PC-9 (cell line): ENCODE results near the gene LSG1. TPM values are rescaled to one million over a fixed set of nuclear protein-coding genes. Genes with fewer than 3 reads are reported as not detected.

ENCODE experiments used
- BruUV-seq: library from RNA; stranded (reverse); fragments of 400-500 nt; replicated peaks from 2 replicates; lab custom pipeline; 2021; lab: Mats Ljungman, UMichigan
- CTCF ChIA-PET: fragments of 300-600 bp; sonication (Branson Sonifier 250); formaldehyde crosslinking; loops from one replicate; lab custom pipeline; 2022; ENCODE audit warnings: antibody characterized with exemption; lab: Charles Lee
- POLR2A ChIA-PET: fragments of 300-600 bp; sonication (Branson Sonifier 250); formaldehyde crosslinking; loops from one replicate; lab custom pipeline; 2022; ENCODE audit warnings: antibody characterized with exemption; ENCODE audit not compliant: unreplicated experiment; lab: Charles Lee
- DNase-seq, 2 experiments: peaks; one replicate each; pipeline versions ENCODE4 v3.0.0 to v3.0.0-alpha.2; 2015 to 2022; ENCODE audit warnings: mixed read lengths in 1 of 2
- H2AFZ ChIP-seq: fragments of 200-600 bp; sonication (generic); 2 replicates; pipeline ENCODE4 v1.8.1; 2017; ENCODE audit warnings: antibody characterized with exemption
- H3F3A ChIP-seq: fragments of 200-600 bp; sonication (generic); 2 replicates; pipeline ENCODE4 v1.8.1; 2017; ENCODE audit warnings: antibody characterized with exemption, mild to moderate bottlenecking, low read depth; ENCODE audit not compliant: insufficient read depth
- H3K27ac ChIP-seq: fragments of 200-600 bp; sonication (generic); 2 replicates; pipeline ENCODE4 v1.6.1; 2016; ENCODE audit warnings: mixed run types
- H3K27me3 ChIP-seq: fragments of 200-600 bp; sonication (generic); 2 replicates; pipeline ENCODE4 v1.6.1; 2016; ENCODE audit warnings: low read depth, mixed run types; ENCODE audit not compliant: insufficient read depth
- H3K36me3 ChIP-seq: fragments of 200-600 bp; sonication (generic); 2 replicates; pipeline ENCODE4 v1.6.1; 2016; ENCODE audit warnings: low read depth, mixed run types
- H3K4me1 ChIP-seq: fragments of 200-600 bp; sonication (generic); replicated peaks from 2 replicates; pipeline ENCODE4 v1.6.1; 2016; ENCODE audit warnings: mixed run types; ENCODE audit not compliant: insufficient read depth
- H3K4me2 ChIP-seq: fragments of 200-600 bp; sonication (generic); 2 replicates; pipeline ENCODE4 v1.6.1; 2017; ENCODE audit warnings: mixed run types
- H3K4me3 ChIP-seq: fragments of 200-600 bp; sonication (generic); 2 replicates; pipeline ENCODE4 v1.6.1; 2016; ENCODE audit warnings: mixed run types
- H3K79me2 ChIP-seq: fragments of 200-600 bp; sonication (generic); 2 replicates; pipeline ENCODE4 v1.6.1; 2017; ENCODE audit warnings: low read depth, mixed run types
- H3K9me2 ChIP-seq: fragments of 200-600 bp; sonication (generic); 2 replicates; pipeline ENCODE4 v1.8.1; 2017; ENCODE audit warnings: mild to moderate bottlenecking; ENCODE audit not compliant: insufficient read depth
- H3K9me3 ChIP-seq: fragments of 200-600 bp; sonication (generic); 2 replicates; pipeline ENCODE4 v1.8.1; 2016; ENCODE audit warnings: low read depth; ENCODE audit not compliant: insufficient read depth
- H4K20me1 ChIP-seq: fragments of 200-600 bp; sonication (generic); 2 replicates; pipeline ENCODE4 v1.8.1; 2017; ENCODE audit not compliant: insufficient read depth
- EZH2 ChIP-seq: fragments of 200-600 bp; sonication (generic); IDR thresholded peaks from 2 replicates; pipeline ENCODE4 v1.8.0; 2017; ENCODE audit warnings: antibody characterized with exemption, low read depth
- intact Hi-C: fragments of 100-400 bp; cut with micrococcal nuclease; formaldehyde crosslinking; loops from one replicate; pipeline ENCODE4 v1.10.0; 2022; ENCODE audit not compliant: unreplicated experiment
- total RNA-seq: library from RNA; stranded (reverse); gene quantifications from 2 replicates; pipeline ENCODE4 v1.2.3, GENCODE V29; 2021
- TF ChIP-seq, protein P1 (sequence below): fragments of 200-600 bp; sonication (generic); conservative IDR thresholded peaks from 2 replicates; pipeline ENCODE4 v1.6.1; 2017; ENCODE audit warnings: mixed run types, antibody characterized with exemption, mild to moderate bottlenecking, moderate library complexity

LSG1 gene
- total RNA-seq, 1 experiment from 2014 or later, result 71.8 TPM

DNA sequence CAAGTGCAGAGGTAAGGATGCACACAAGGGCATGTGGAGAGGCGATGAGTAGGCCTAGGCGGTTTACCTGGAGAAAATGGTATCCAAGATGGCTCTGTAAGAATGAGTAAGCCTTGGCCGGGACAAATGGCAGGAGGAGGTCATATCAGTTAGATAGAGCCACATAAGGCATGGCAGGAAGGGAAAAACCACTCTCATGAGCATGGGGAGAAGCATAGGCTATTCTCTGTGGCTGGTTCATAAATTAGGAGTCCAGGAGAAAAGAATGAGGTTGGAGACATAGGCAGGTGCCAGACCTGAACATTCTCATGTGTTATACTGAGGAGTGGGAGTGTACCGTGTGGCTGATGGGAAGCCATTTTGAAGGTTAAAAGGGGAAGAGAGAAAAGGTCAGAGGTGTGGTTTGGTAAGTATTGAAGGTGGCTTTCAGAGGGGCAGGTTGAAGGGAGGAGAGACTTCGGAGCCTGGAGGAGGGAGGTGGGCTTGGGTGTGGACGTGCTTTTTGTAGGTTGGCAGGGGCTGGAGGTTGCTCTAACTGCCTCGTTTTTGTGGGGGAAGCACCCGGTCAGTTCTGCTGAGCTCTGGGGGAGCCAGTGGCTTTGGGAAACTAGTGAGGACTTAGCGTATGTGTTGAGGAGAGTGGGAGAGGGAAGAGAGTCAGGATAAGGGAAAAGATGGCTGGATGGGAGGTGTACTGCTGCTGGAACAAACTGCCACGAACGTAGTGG is 9.1 kb upstream of the LSG1 start:
- ChIA-PET POLR2A (interaction anchor here (0.6 to 0.7 kb wide), 2 partner anchors 434 to 580 kb away, joined by 4 to 6 read pairs; no protein-coding TSS in a partner anchor), CTCF (interaction anchor here (1.3 kb wide), 1 partner anchor 88 kb away, joined by 3 read pairs; no protein-coding TSS in a partner anchor)
- no peaks in the 10 kb centered on the region for H4K20me1 ChIP-seq
- H3K9me3 ChIP-seq, result no peaks in the 10 kb centered on the region
- no peaks in the 10 kb centered on the region for H3K79me2 ChIP-seq
- H3K27me3 ChIP-seq, result no peaks in the 10 kb centered on the region
- no peak for DNase-seq
- H3K4me2 ChIP-seq, result no peak overlapping the region
- H3K4me3 ChIP-seq, result no peak overlapping the region
- H3F3A ChIP-seq, result peaks cover 11% of the 10 kb centered on the region; the same call in 1 of the 2 replicates
- H3K27ac ChIP-seq, result no peak overlapping the region
- no TSS peak for BruUV-seq
- intact Hi-C loops, result no loop called here
- H2AFZ ChIP-seq, result no peak overlapping the region
- H3K4me1 ChIP-seq, result peaks cover 14% of the 10 kb centered on the region
- TF ChIP-seq EZH2, result no peak
- TF ChIP-seq, protein P1, sequence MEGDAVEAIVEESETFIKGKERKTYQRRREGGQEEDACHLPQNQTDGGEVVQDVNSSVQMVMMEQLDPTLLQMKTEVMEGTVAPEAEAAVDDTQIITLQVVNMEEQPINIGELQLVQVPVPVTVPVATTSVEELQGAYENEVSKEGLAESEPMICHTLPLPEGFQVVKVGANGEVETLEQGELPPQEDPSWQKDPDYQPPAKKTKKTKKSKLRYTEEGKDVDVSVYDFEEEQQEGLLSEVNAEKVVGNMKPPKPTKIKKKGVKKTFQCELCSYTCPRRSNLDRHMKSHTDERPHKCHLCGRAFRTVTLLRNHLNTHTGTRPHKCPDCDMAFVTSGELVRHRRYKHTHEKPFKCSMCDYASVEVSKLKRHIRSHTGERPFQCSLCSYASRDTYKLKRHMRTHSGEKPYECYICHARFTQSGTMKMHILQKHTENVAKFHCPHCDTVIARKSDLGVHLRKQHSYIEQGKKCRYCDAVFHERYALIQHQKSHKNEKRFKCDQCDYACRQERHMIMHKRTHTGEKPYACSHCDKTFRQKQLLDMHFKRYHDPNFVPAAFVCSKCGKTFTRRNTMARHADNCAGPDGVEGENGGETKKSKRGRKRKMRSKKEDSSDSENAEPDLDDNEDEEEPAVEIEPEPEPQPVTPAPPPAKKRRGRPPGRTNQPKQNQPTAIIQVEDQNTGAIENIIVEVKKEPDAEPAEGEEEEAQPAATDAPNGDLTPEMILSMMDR, result no peak
- no peaks in the 10 kb centered on the region for H3K36me3 ChIP-seq
- no peaks in the 10 kb centered on the region for H3K9me2 ChIP-seq

DNA sequence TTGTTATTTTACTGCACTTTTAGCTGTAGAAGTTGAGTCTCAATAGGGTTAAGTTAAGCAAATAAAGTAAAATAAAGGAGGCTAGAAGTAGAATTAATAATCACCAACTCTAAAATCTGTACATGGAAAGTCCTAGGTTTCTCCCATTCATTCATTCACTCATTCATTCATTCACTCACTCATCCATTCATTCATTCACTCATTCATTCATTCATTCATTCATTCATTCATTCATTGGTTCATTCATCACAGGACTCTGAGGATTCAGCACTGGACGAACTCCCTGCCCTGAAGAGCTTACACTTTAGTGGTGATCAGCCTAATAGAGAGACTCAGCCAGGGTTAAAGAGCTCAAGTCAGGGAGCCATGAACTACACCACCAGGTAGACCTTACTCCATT is 4.5 kb upstream of the LSG1 start:
- Histone ChIP-seq H4K20me1 (no peaks in the 10 kb centered on the region), H3K79me2 (peaks cover 5% of the 10 kb centered on the region), H3F3A (no peaks in the 10 kb centered on the region), H3K9me3 (no peaks in the 10 kb centered on the region), H3K9me2 (no peaks in the 10 kb centered on the region), H3K27ac (no peak overlapping the region), H3K36me3 (no peaks in the 10 kb centered on the region), H3K4me2 (no peak overlapping the region), H3K27me3 (no peaks in the 10 kb centered on the region), H3K4me1 (no peaks in the 10 kb centered on the region), H3K4me3 (no peak overlapping the region), H2AFZ (no peak overlapping the region)
- ChIA-PET CTCF (no interaction called here), POLR2A (no interaction called here)
- no peak for TF ChIP-seq EZH2
- TF ChIP-seq, protein P1, result no peak
- BruUV-seq, result no TSS peak
- intact Hi-C loops, result no loop called here
- no peak for DNase-seq

DNA sequence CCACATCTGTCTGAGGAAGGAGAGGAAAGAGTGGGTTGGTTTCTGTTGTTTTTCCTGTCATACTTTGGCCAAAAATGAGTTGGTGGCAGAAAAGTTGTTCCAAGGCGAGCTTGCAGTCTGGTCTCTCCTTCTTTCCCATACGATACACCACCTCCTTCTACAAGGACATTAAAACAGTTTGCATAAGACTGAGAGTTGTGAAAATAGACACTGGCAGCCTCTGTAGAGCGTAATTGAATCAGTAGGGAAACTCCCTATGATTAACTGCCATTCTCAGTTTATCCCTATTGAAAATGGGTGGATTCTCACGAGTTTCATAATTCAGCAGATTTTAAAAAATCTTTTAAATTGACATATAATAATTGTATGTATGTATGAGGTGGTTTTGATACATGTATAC is 3.7 kb upstream of the LSG1 start:
- no peaks in the 10 kb centered on the region for H3K27me3 ChIP-seq
- TF ChIP-seq, protein P1, result no peak
- TF ChIP-seq EZH2, result no peak
- no peaks in the 10 kb centered on the region for H3K36me3 ChIP-seq
- CTCF ChIA-PET, result interaction anchor here (1.0 kb wide), 1 partner anchor 596 kb away, joined by 3 read pairs; the partner anchor contains the start of gene XXYLT1
- no peak overlapping the region for H3K4me3 ChIP-seq
- POLR2A ChIA-PET, result interaction anchor here (0.7 kb wide), 1 partner anchor 33 kb away, joined by 3 read pairs; no protein-coding TSS in a partner anchor
- peaks cover 6% of the 10 kb centered on the region; the same call in 1 of the 2 replicates for H4K20me1 ChIP-seq
- no peak for DNase-seq
- no peak overlapping the region for H2AFZ ChIP-seq
- no peak overlapping the region for H3K4me2 ChIP-seq
- BruUV-seq, result no TSS peak
- intact Hi-C loops, result no loop called here
- peaks cover 13% of the 10 kb centered on the region for H3K79me2 ChIP-seq
- H3F3A ChIP-seq, result no peaks in the 10 kb centered on the region
- H3K9me3 ChIP-seq, result no peaks in the 10 kb centered on the region
- peaks cover 6% of the 10 kb centered on the region; the same call in 1 of the 2 replicates for H3K4me1 ChIP-seq
- no peak overlapping the region for H3K27ac ChIP-seq
- H3K9me2 ChIP-seq, result no peaks in the 10 kb centered on the region
